ENCODE data around the gene CEP112.

CEP112 gene

DNA sequence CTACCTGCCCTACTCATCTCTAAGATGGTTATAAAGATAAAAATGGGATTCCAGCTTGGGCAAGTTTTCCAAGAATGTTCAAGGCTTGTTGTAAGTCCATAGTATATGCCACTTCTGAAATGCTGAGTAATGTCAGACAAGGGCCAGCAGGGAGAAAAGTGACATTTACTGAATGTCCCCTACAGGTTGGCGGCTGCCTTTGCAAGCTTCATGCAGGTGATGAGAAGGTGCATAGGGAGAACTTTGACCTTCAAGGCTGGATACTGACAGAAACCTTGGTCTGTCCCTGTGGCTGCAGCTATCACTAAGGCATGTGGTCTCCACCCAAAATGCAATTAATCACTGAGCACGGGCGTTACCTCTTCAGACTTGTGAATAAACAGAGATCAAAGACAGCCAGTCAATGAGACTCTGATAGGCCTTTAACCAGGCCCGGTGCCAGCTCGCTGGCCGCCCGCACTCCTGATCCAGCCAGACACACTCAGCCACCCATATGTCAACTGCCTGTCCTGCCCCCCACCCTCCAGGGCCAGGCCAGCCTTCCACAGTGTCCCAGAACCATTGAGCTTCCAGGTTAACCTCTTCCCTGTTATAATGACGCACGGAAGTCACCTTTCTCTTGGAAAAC lies 603.6 kb downstream of the CEP112 start (continued):
- TF ChIP-seq, protein P1, sequence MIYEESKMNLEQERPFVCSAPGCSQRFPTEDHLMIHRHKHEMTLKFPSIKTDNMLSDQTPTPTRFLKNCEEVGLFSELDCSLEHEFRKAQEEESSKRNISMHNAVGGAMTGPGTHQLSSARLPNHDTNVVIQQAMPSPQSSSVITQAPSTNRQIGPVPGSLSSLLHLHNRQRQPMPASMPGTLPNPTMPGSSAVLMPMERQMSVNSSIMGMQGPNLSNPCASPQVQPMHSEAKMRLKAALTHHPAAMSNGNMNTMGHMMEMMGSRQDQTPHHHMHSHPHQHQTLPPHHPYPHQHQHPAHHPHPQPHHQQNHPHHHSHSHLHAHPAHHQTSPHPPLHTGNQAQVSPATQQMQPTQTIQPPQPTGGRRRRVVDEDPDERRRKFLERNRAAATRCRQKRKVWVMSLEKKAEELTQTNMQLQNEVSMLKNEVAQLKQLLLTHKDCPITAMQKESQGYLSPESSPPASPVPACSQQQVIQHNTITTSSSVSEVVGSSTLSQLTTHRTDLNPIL (CRISPR knock-in tag; IDR thresholded peaks at IDR 0.05; ENCODE audit: low read depth) = no peak
- TF ChIP-seq ZC3H10 (CRISPR knock-in tag; IDR thresholded peaks at IDR 0.05) (no peak), RARB (CRISPR knock-in tag; IDR thresholded peaks at IDR 0.05) (no peak)

DNA sequence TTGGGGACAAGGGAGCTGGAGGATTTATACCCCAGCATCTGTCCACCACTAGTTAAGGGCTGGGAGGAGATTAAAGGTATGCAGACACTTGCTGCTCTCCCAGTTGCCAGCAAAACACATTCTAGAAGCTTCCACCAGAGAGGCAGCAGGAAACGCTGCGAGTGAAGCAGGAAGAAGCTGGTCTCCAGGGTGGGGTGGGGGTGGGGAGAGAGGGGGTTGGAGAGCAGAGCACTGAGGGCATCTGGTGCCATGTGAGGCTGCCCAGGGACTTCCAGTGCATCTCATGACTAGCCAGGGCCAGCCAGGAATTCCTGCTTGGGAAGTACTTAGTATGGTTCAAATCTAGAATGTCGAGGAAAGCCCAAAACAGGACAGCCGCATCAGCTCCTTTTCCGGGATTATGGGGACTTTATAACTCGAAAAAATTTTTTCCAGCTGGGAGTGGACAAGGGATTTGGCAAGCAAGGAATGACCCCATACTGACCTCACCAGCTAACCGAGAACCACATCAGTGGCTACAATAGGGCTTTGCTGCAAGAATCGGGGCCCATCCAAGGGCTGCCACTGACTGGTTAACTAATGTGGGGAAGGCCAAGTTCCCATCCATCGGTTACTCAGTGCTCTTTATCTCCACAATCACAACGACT lies 604.3 kb downstream of the CEP112 start:
- TF ChIP-seq PPARA (CRISPR knock-in tag; IDR thresholded peaks at IDR 0.05; ENCODE audit: borderline replicate concordance) (no peak), CSDC2 (CRISPR knock-in tag; IDR thresholded peaks at IDR 0.05) (no peak), SNAI2 (CRISPR knock-in tag; IDR thresholded peaks at IDR 0.05) (no peak), ESRRG (CRISPR knock-in tag; IDR thresholded peaks at IDR 0.05) (no peak), ARNTL (CRISPR knock-in tag; IDR thresholded peaks at IDR 0.05; ENCODE audit: borderline replicate concordance, low read depth) (no peak), ZNF565 (CRISPR knock-in tag; conservative IDR thresholded peaks at IDR 0.05; ENCODE audit: low read depth) (no peak), ISL1 (CRISPR knock-in tag; IDR thresholded peaks at IDR 0.05) (no peak), ZC3H10 (CRISPR knock-in tag; IDR thresholded peaks at IDR 0.05) (no peak), ZFP3 (CRISPR knock-in tag; IDR thresholded peaks at IDR 0.05) (no peak), ZNF70 (CRISPR knock-in tag; IDR thresholded peaks at IDR 0.05) (no peak)
- TF ChIP-seq, protein P2, sequence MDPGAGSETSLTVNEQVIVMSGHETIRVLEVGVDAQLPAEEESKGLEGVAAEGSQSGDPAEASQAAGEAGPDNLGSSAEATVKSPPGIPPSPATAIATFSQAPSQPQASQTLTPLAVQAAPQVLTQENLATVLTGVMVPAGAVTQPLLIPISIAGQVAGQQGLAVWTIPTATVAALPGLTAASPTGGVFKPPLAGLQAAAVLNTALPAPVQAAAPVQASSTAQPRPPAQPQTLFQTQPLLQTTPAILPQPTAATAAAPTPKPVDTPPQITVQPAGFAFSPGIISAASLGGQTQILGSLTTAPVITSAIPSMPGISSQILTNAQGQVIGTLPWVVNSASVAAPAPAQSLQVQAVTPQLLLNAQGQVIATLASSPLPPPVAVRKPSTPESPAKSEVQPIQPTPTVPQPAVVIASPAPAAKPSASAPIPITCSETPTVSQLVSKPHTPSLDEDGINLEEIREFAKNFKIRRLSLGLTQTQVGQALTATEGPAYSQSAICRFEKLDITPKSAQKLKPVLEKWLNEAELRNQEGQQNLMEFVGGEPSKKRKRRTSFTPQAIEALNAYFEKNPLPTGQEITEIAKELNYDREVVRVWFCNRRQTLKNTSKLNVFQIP (CRISPR knock-in tag; IDR thresholded peaks at IDR 0.05; ENCODE audit: borderline replicate concordance, low read depth) = no peak
- no peak for ATAC-seq

DNA sequence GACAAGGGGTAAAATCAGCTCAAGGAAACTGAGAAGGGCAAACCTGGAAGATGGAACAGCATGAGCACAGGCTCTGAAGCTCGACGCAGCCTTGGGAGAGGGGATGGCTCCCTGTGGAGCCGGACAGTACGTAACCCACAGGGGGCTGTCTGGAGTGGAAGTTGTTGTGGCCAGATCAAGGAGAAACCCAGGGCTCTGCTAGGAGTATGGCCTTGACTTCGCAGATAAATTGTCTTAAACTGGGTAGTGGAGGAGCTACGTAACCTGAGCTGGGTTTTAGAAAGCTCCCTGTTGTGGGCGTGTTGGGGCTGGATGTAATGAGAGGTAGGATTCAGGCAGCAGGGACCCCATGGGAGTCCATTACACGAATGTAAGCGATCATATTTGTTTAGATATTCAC lies 605.0 kb downstream of the CEP112 start:
- TF ChIP-seq GLIS3 (CRISPR knock-in tag; IDR thresholded peaks at IDR 0.05) (no peak), ZNF8 (CRISPR knock-in tag; IDR thresholded peaks at IDR 0.05) (no peak), ISL1 (CRISPR knock-in tag; IDR thresholded peaks at IDR 0.05) (no peak), RARB (CRISPR knock-in tag; IDR thresholded peaks at IDR 0.05) (no peak), BACH2 (CRISPR knock-in tag; IDR thresholded peaks at IDR 0.05; ENCODE audit: borderline replicate concordance) (no peak), ESRRG (CRISPR knock-in tag; IDR thresholded peaks at IDR 0.05) (no peak), CSDC2 (CRISPR knock-in tag; IDR thresholded peaks at IDR 0.05) (no peak), OSR1 (CRISPR knock-in tag; IDR thresholded peaks at IDR 0.05) (no peak), ZNF565 (CRISPR knock-in tag; conservative IDR thresholded peaks at IDR 0.05; ENCODE audit: low read depth) (no peak), SNAI2 (CRISPR knock-in tag; IDR thresholded peaks at IDR 0.05) (no peak)
- TF ChIP-seq, protein P3, sequence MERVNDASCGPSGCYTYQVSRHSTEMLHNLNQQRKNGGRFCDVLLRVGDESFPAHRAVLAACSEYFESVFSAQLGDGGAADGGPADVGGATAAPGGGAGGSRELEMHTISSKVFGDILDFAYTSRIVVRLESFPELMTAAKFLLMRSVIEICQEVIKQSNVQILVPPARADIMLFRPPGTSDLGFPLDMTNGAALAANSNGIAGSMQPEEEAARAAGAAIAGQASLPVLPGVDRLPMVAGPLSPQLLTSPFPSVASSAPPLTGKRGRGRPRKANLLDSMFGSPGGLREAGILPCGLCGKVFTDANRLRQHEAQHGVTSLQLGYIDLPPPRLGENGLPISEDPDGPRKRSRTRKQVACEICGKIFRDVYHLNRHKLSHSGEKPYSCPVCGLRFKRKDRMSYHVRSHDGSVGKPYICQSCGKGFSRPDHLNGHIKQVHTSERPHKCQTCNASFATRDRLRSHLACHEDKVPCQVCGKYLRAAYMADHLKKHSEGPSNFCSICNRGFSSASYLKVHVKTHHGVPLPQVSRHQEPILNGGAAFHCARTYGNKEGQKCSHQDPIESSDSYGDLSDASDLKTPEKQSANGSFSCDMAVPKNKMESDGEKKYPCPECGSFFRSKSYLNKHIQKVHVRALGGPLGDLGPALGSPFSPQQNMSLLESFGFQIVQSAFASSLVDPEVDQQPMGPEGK (CRISPR knock-in tag; IDR thresholded peaks at IDR 0.05; ENCODE audit: borderline replicate concordance) = no peak
- TF ChIP-seq, protein P1 (CRISPR knock-in tag; IDR thresholded peaks at IDR 0.05; ENCODE audit: low read depth) = no peak
- TF ChIP-seq, protein P4, sequence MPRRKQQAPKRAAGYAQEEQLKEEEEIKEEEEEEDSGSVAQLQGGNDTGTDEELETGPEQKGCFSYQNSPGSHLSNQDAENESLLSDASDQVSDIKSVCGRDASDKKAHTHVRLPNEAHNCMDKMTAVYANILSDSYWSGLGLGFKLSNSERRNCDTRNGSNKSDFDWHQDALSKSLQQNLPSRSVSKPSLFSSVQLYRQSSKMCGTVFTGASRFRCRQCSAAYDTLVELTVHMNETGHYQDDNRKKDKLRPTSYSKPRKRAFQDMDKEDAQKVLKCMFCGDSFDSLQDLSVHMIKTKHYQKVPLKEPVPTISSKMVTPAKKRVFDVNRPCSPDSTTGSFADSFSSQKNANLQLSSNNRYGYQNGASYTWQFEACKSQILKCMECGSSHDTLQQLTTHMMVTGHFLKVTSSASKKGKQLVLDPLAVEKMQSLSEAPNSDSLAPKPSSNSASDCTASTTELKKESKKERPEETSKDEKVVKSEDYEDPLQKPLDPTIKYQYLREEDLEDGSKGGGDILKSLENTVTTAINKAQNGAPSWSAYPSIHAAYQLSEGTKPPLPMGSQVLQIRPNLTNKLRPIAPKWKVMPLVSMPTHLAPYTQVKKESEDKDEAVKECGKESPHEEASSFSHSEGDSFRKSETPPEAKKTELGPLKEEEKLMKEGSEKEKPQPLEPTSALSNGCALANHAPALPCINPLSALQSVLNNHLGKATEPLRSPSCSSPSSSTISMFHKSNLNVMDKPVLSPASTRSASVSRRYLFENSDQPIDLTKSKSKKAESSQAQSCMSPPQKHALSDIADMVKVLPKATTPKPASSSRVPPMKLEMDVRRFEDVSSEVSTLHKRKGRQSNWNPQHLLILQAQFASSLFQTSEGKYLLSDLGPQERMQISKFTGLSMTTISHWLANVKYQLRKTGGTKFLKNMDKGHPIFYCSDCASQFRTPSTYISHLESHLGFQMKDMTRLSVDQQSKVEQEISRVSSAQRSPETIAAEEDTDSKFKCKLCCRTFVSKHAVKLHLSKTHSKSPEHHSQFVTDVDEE (CRISPR knock-in tag; IDR thresholded peaks at IDR 0.05) = no peak
- ATAC-seq = no peak
